ENCODE measurements around the gene CCDC82.
A peak's percentile ranks its signal among the peaks of the same experiment; 100 is the strongest.

- TF ChIP-seq CEBPB (IDR thresholded peaks at IDR 0.05; ENCODE audit: low read depth, low read length) (0 out of 2 replicates have a peak, but pooled peaks have one; percentile 8), BHLHE40 (IDR thresholded peaks at IDR 0.05; ENCODE audit: low read depth, low read length) (0 out of 2 replicates have a peak, but pooled peaks have one; percentile 7)
Measured at GRCh38 chr11:96342961-96343711, 46.6 kb downstream of the CCDC82 start, which contains the start of gene MAML2.

Data from IMR-90 (cell line).